K562 (cell line): ENCODE data around the gene IL1F10. TPM values are rescaled to one million over a fixed set of nuclear protein-coding genes. Genes with fewer than 3 reads are reported as not detected.

Experiments used
- ATAC-seq: fragments of 200-7000 bp; cut with Tn5 transposase; 3 replicates; pipeline ENCODE4 v1.9.1; 2020; ENCODE audit warnings: moderate library complexity
- BruUV-seq: library from RNA; stranded (reverse); fragments of 400-500 nt; replicated peaks from 2 replicates; lab custom pipeline; 2021; lab: Mats Ljungman, UMichigan
- CTCF ChIA-PET: fragments of 300-600 bp; formaldehyde crosslinking; extraction: SDS; loops from one replicate; lab custom pipeline; 2021; ENCODE audit warnings: low intra/inter-chr PET ratio; lab: Yijun Ruan, JAX
- POLR2A ChIA-PET: fragments of 300-600, 350-650 bp; sonication (Branson Sonifier 250); formaldehyde crosslinking; extraction: SDS; loops from one replicate; lab custom pipeline; 2021; ENCODE audit warnings: antibody characterized with exemption, inconsistent platforms; lab: Yijun Ruan, JAX
- DNase-seq, 4 experiments: peaks; one replicate each; pipeline versions ENCODE4 v3.0.0 to v3.0.0-alpha.2; 2011 to 2018; ENCODE audit warnings: low spot score in 3 of 4, mixed read lengths in 3 of 4; ENCODE audit errors: extremely low read depth in 1 of 4
- FAIRE-seq: peaks from 2 replicates; lab custom pipeline; 2011; peaks lifted over from hg19 to GRCh38; lab: Jason Lieb, UNC
- H2AFZ ChIP-seq: 2 replicates; pipeline ENCODE4 v1.6.0; 2011; ENCODE audit warnings: low read depth, low read length, control low read depth, inconsistent platforms
- H3K27ac ChIP-seq: fragments of 200-600 bp; 3 replicates; pipeline ENCODE4 v1.8.0; 2011; ENCODE audit warnings: low read depth, mild to moderate bottlenecking, control low read depth, inconsistent platforms, low read length, moderate library complexity, mixed read lengths; ENCODE audit errors: extremely low read depth
- H3K27me3 ChIP-seq, 2 experiments: fragments of 300-600 bp in 1 of 2; 2 replicates in 1 of 2; 3 replicates in 1 of 2; pipeline versions ENCODE4 v1.6.0 to v1.8.0; 2011; ENCODE audit warnings: inconsistent platforms in 2 of 2, low read length in 2 of 2, mild to moderate bottlenecking in 1 of 2, mixed read lengths in 1 of 2, moderate library complexity in 1 of 2; ENCODE audit not compliant: control insufficient read depth in 2 of 2, insufficient read depth in 2 of 2
- H3K36me3 ChIP-seq: fragments of 300-600 bp; 3 replicates; pipeline ENCODE4 v1.8.0; 2011; ENCODE audit warnings: mild to moderate bottlenecking, low read length, inconsistent platforms; ENCODE audit not compliant: control insufficient read depth, insufficient read depth
- H3K4me1 ChIP-seq, 2 experiments: fragments of 200-600 bp in 1 of 2; replicated peaks in 1 of 2; 2 replicates in 1 of 2; 3 replicates in 1 of 2; pipeline versions ENCODE4 v1.5.1 to v1.8.0; 2011; ENCODE audit warnings: inconsistent platforms in 2 of 2, low read length in 2 of 2, mild to moderate bottlenecking in 1 of 2, mixed read lengths in 1 of 2, moderate library complexity in 1 of 2; ENCODE audit not compliant: control insufficient read depth in 2 of 2, insufficient read depth in 2 of 2
- H3K4me2 ChIP-seq: 2 replicates; pipeline ENCODE4 v1.6.1; 2011; ENCODE audit warnings: low read length, control low read depth, inconsistent platforms, mixed read lengths; ENCODE audit not compliant: insufficient read depth
- H3K4me3 ChIP-seq: fragments of 200-600 bp; sonication (generic), shearing (Covaris generic); 2 replicates; pipeline ENCODE4 v1.5.1; 2016; ENCODE audit warnings: control low read depth, inconsistent platforms
- H3K79me2 ChIP-seq: fragments of 200-600 bp; 3 replicates; pipeline ENCODE4 v1.8.0; 2011; ENCODE audit warnings: low read length, inconsistent platforms; ENCODE audit not compliant: control insufficient read depth, insufficient read depth
- H3K9ac ChIP-seq, 2 experiments: 2 replicates each; pipeline versions ENCODE4 v1.6.0 to v1.6.1; 2011; ENCODE audit warnings: low read depth in 2 of 2, low read length in 2 of 2, control low read depth in 1 of 2, inconsistent platforms in 1 of 2, mild to moderate bottlenecking in 1 of 2, mixed read lengths in 1 of 2; ENCODE audit not compliant: insufficient read depth in 1 of 2
- H3K9me1 ChIP-seq: one replicate; pipeline ENCODE4 v1.6.0; 2011; ENCODE audit warnings: inconsistent platforms, mild to moderate bottlenecking, low read length, moderate library complexity; ENCODE audit not compliant: control insufficient read depth, insufficient read depth
- H3K9me3 ChIP-seq: replicated peaks from 2 replicates; pipeline ENCODE4 v1.5.1; 2011; ENCODE audit warnings: low read depth, low read length, inconsistent platforms; ENCODE audit not compliant: control insufficient read depth, insufficient read depth
- H4K20me1 ChIP-seq: replicated peaks from 2 replicates; pipeline ENCODE4 v1.6.1; 2011; ENCODE audit warnings: low read length, inconsistent platforms, mixed read lengths; ENCODE audit not compliant: control insufficient read depth, insufficient read depth
- CCAR2 ChIP-seq: fragments of 200-400 bp; formaldehyde crosslinking; IDR thresholded peaks from 2 replicates; pipeline ENCODE4 v1.6.1; 2017; ENCODE audit warnings: mild to moderate bottlenecking, low read depth, low read length
- CHD4 ChIP-seq: fragments of 200-600 bp; sonication (generic); IDR thresholded peaks from 3 replicates; pipeline ENCODE4 v1.6.1; 2012; ENCODE audit warnings: low read depth, mild to moderate bottlenecking, mixed read lengths, low read length, inconsistent platforms; ENCODE audit not compliant: insufficient read depth, insufficient replicate concordance, poor library complexity, severe bottlenecking
- CREB5 ChIP-seq: fragments of 250-450 bp; sonication (Bioruptor Pico); IDR thresholded peaks from 2 replicates; pipeline ENCODE4 v1.5.0; 2020; ENCODE audit warnings: mild to moderate bottlenecking
- HNRNPH1 ChIP-seq: fragments of 200-400 bp; formaldehyde crosslinking; optimal IDR thresholded peaks from 2 replicates; pipeline ENCODE3; 2017; ENCODE audit warnings: low read depth, mild to moderate bottlenecking, low read length, moderate library complexity
- ID3 ChIP-seq, 2 experiments: fragments of 250-450 bp in 1 of 2; fragments of 450-650 bp in 1 of 2; sonication (Bioruptor Pico) in 1 of 2; IDR thresholded peaks; 2 replicates each; pipeline versions ENCODE4 v1.6.1 to v1.8.0; 2016 to 2021; ENCODE audit warnings: mild to moderate bottlenecking in 2 of 2, moderate library complexity in 2 of 2, missing compliant biosample characterization in 1 of 2, missing genetic modification characterization in 1 of 2
- MYBL2 ChIP-seq, 2 experiments: fragments of 450-650 bp in 1 of 2; sonication (generic) in 1 of 2; formaldehyde crosslinking in 1 of 2; IDR thresholded peaks; 2 replicates each; pipeline versions ENCODE4 v1.6.1 to v1.8.1; 2017 to 2022; ENCODE audit warnings: borderline replicate concordance in 1 of 2, inconsistent platforms in 1 of 2, low read depth in 1 of 2, mild to moderate bottlenecking in 1 of 2, missing genetic modification reagents in 1 of 2, moderate library complexity in 1 of 2
- NR2F6 ChIP-seq: fragments of 450-650 bp; formaldehyde crosslinking; IDR thresholded peaks from 2 replicates; pipeline ENCODE4 v1.4.0; 2020; ENCODE audit warnings: mild to moderate bottlenecking
- SETDB1 ChIP-seq: IDR thresholded peaks from one replicate; pipeline ENCODE4 v1.6.1; 2012; ENCODE audit warnings: low read length, control low read depth, inconsistent platforms
- SREBF1 ChIP-seq: fragments of 150-350 bp; IDR thresholded peaks from 2 replicates; pipeline ENCODE4 v1.6.1; 2014; ENCODE audit warnings: antibody characterized with exemption, low read depth, low read length, borderline replicate concordance
- SRSF1 ChIP-seq: fragments of 200-400 bp; formaldehyde crosslinking; IDR thresholded peaks from 2 replicates; pipeline ENCODE4 v1.6.1; 2017; ENCODE audit warnings: mild to moderate bottlenecking, low read depth, low read length, moderate library complexity
- SRSF7 ChIP-seq: fragments of 200-400 bp; formaldehyde crosslinking; optimal IDR thresholded peaks from 2 replicates; pipeline ENCODE3; 2017; ENCODE audit warnings: mild to moderate bottlenecking, low read depth, low read length
- TCF15 ChIP-seq: fragments of 250-450 bp; sonication (Bioruptor Pico); IDR thresholded peaks from 2 replicates; pipeline ENCODE4 v1.8.0; 2022; ENCODE audit warnings: moderate library complexity, mild to moderate bottlenecking, inconsistent platforms
- TEAD2 ChIP-seq: fragments of 450-650 bp; IDR thresholded peaks from 2 replicates; pipeline ENCODE4 v1.6.1; 2016; ENCODE audit warnings: missing genetic modification characterization, control low read depth, missing compliant biosample characterization
- THAP7 ChIP-seq: fragments of 250-450 bp; sonication (Bioruptor Pico); IDR thresholded peaks from 2 replicates; pipeline ENCODE4 v1.5.0; 2021
- XRCC4 ChIP-seq: IDR thresholded peaks from one replicate; pipeline ENCODE4 v1.6.1; 2011; ENCODE audit not compliant: insufficient read depth, insufficient read length; ENCODE audit errors: extremely low read depth
- ZNF668 ChIP-seq: fragments of 250-450 bp; sonication (Bioruptor Pico); IDR thresholded peaks from 2 replicates; pipeline ENCODE4 v1.8.0; 2022; ENCODE audit warnings: mild to moderate bottlenecking, inconsistent platforms
- WGBS: fragments of 100-300 bp; shearing (Covaris generic); methylation state at CpG from one replicate; pipeline ENCODE4 v1.1.6; 2016; ENCODE audit warnings: low coverage, mixed read lengths; ENCODE audit not compliant: insufficient coverage; ENCODE audit errors: missing lambda C conversion rate; 5-methylcytosine and 5-hydroxymethylcytosine counted together
- in situ Hi-C: fragments of 300-500 bp; cut with MboI; formaldehyde crosslinking; loops from 4 replicates; pipeline ENCODE4 v1.15.0; 2018; ENCODE audit warnings: inconsistent platforms, mixed read lengths
- intact Hi-C: fragments of 100-400 bp; cut with micrococcal nuclease; formaldehyde crosslinking; loops from 2 replicates; pipeline ENCODE4 v1.14.2; 2022
- polyA plus RNA-seq, 8 experiments: library from polyadenylated mRNA; depleted of rRNA in 4 of 8; stranded (reverse) in 5 of 8; unstranded in 3 of 8; fragments of >200 nt; fragmentation: Nextera tagmentation in 2 of 8; fragmentation: Illumina TruSeq in 1 of 8; extraction: Ambion mirVana in 2 of 8; extraction: Trizol in 1 of 8; gene quantifications; 2 replicates each; pipeline versions ENCODE4 v1.2.1 to v1.2.3, GENCODE V29; 2011 to 2014; ENCODE audit warnings: inconsistent platforms in 1 of 8, missing spikeins in 1 of 8
- total RNA-seq, 7 experiments: library from RNA; depleted of rRNA in 6 of 7; stranded (reverse); fragments of >200 nt in 6 of 7; fragmentation: Illumina TruSeq in 2 of 7; extraction: Trizol in 2 of 7; gene quantifications; 2 replicates each; pipeline versions ENCODE4 v1.2.1 to v1.2.3, GENCODE V29; 2011 to 2021; ENCODE audit warnings: low replicate concordance in 1 of 7

Gene IL1F10
- total and polyA plus RNA-seq, 9 of the 15 experiments (the other 6 are each of a cell fraction or from before 2014, with no cell fraction given): not detected

- no peak for FAIRE-seq
- CTCF ChIA-PET: no interaction called here
- no peak for ATAC-seq
Observed at GRCh38 chr2:113123726-113124125, 56.0 kb downstream of the IL1F10 start.

More at GRCh38 chr2:113123726-113124125, 56.0 kb downstream of the IL1F10 start:
- no peaks in the 10 kb centered on the region for H3K79me2 ChIP-seq
- in situ Hi-C loops: no loop called here
- H4K20me1 ChIP-seq: no peaks in the 10 kb centered on the region
- H3K36me3 ChIP-seq: no peaks in the 10 kb centered on the region
- H3K27me3 ChIP-seq: peaks cover 23 to 36% of the 10 kb centered on the region in 2 experiments
- intact Hi-C loops: no loop called here
- no TSS peak for BruUV-seq
- POLR2A ChIA-PET: no interaction called here
- no peak for DNase-seq
- H3K4me1 ChIP-seq: no peaks in the 10 kb centered on the region; a peak in 1 of 5 replicates
- no peak overlapping the region for H2AFZ ChIP-seq
- TF ChIP-seq SETDB1: no peak
- no peak for TF ChIP-seq CHD4
- TF ChIP-seq SREBF1: no peak
- TF ChIP-seq SRSF7: no peak
- no peak for TF ChIP-seq XRCC4
- no peak for TF ChIP-seq ID3 (CRISPR knock-in tag; IDR thresholded peaks at IDR 0.05)
- no peak for TF ChIP-seq ID3 (tag; IDR thresholded peaks at IDR 0.05)
- TF ChIP-seq TEAD2 (tag): no peak
- TF ChIP-seq HNRNPH1: no peak
- TF ChIP-seq SRSF1: no peak
- no peak for TF ChIP-seq CREB5 (CRISPR knock-in tag)
- TF ChIP-seq TCF15 (CRISPR knock-in tag): no peak
- TF ChIP-seq THAP7: no peak
- TF ChIP-seq NR2F6 (CRISPR knock-in tag): no peak
- TF ChIP-seq CCAR2: no peak
- no peak for TF ChIP-seq ZNF668 (CRISPR knock-in tag)
- no peak for TF ChIP-seq MYBL2 (IDR thresholded peaks at IDR 0.05; ENCODE audit: low read depth)
- TF ChIP-seq MYBL2 (CRISPR knock-in tag; IDR thresholded peaks at IDR 0.05; ENCODE audit: borderline replicate concordance): no peak
- WGBS: 11% methylated on average over 3 of the region's 3 CpGs
- H3K27ac ChIP-seq: no peak overlapping the region
- no peaks in the 10 kb centered on the region for H3K9me3 ChIP-seq
- H3K4me2 ChIP-seq: no peak overlapping the region
- H3K9ac ChIP-seq: no peak overlapping the region
- no peak overlapping the region for H3K4me3 ChIP-seq
- peaks cover 3% of the 10 kb centered on the region for H3K9me1 ChIP-seq
